SK-N-SH treated with all-trans-retinoic acid at 6 μM for 48 hours (cell line): ENCODE results near the gene DOLK.

Source experiments
- ATAC-seq: fragments of 200-7000 bp; cut with Tn5 transposase; 3 replicates; pipeline ENCODE4 v1.9.1; 2020; ENCODE audit warnings: mild to moderate bottlenecking, moderate library complexity
- BACH2 ChIP-seq: fragments of 250-450 bp; sonication (Bioruptor Pico); IDR thresholded peaks from 2 replicates; pipeline ENCODE4 v1.9.0; 2021; ENCODE audit warnings: mild to moderate bottlenecking, borderline replicate concordance
- CSDC2 ChIP-seq: fragments of 250-450 bp; sonication (Bioruptor Pico); IDR thresholded peaks from 2 replicates; pipeline ENCODE4 v1.5.0; 2020; ENCODE audit warnings: mild to moderate bottlenecking, moderate library complexity
- ESRRG ChIP-seq: fragments of 250-450 bp; sonication (Bioruptor Pico); IDR thresholded peaks from 2 replicates; pipeline ENCODE4 v1.6.1; 2021; ENCODE audit warnings: mild to moderate bottlenecking
- GLIS3 ChIP-seq: fragments of 250-450 bp; sonication (Bioruptor Pico); IDR thresholded peaks from 2 replicates; pipeline ENCODE4 v1.5.0; 2020; ENCODE audit warnings: mild to moderate bottlenecking, moderate library complexity
- OSR1 ChIP-seq: fragments of 250-450 bp; sonication (Bioruptor Pico); IDR thresholded peaks from 2 replicates; pipeline ENCODE4 v1.8.0; 2022; ENCODE audit warnings: moderate library complexity, mild to moderate bottlenecking, inconsistent platforms
- POU6F1 ChIP-seq: fragments of 250-450 bp; sonication (Bioruptor Pico); IDR thresholded peaks from 2 replicates; pipeline ENCODE4 v1.8.0; 2021; ENCODE audit warnings: low read depth, mild to moderate bottlenecking, moderate library complexity, borderline replicate concordance
- PPARA ChIP-seq: fragments of 250-450 bp; sonication (Bioruptor Pico); IDR thresholded peaks from 2 replicates; pipeline ENCODE4 v1.5.0; 2020; ENCODE audit warnings: mild to moderate bottlenecking, borderline replicate concordance
- RARB ChIP-seq: fragments of 250-450 bp; sonication (Bioruptor Pico); IDR thresholded peaks from 2 replicates; pipeline ENCODE4 v1.8.0; 2021; ENCODE audit warnings: mild to moderate bottlenecking, moderate library complexity
- SNAI2 ChIP-seq: fragments of 250-450 bp; sonication (Bioruptor Pico); IDR thresholded peaks from 2 replicates; pipeline ENCODE4 v1.5.0; 2020; ENCODE audit warnings: mild to moderate bottlenecking, moderate library complexity
- TCF4 ChIP-seq: fragments of 250-450 bp; sonication (Bioruptor Pico); IDR thresholded peaks from 2 replicates; pipeline ENCODE4 v1.8.0; 2021; ENCODE audit warnings: mild to moderate bottlenecking, moderate library complexity, borderline replicate concordance
- TOX ChIP-seq: fragments of 250-450 bp; sonication (Bioruptor Pico); IDR thresholded peaks from 2 replicates; pipeline ENCODE4 v1.8.0; 2021; ENCODE audit warnings: mild to moderate bottlenecking, moderate library complexity, borderline replicate concordance
- TSHZ2 ChIP-seq: fragments of 250-450 bp; sonication (Bioruptor Pico); IDR thresholded peaks from 2 replicates; pipeline ENCODE4 v1.5.0; 2020; ENCODE audit warnings: mild to moderate bottlenecking, moderate library complexity
- ZC3H10 ChIP-seq: fragments of 250-450 bp; sonication (Bioruptor Pico); IDR thresholded peaks from 2 replicates; pipeline ENCODE4 v1.5.1; 2021; ENCODE audit warnings: mild to moderate bottlenecking, moderate library complexity
- ZFP3 ChIP-seq: fragments of 250-450 bp; sonication (Bioruptor Pico); IDR thresholded peaks from 2 replicates; pipeline ENCODE4 v1.5.0; 2020; ENCODE audit warnings: mild to moderate bottlenecking, moderate library complexity
- ZNF565 ChIP-seq: fragments of 450-650 bp; formaldehyde crosslinking; conservative IDR thresholded peaks from 2 replicates; pipeline ENCODE4 v1.5.0; 2020; ENCODE audit warnings: low read depth, mild to moderate bottlenecking, moderate library complexity
- ZNF70 ChIP-seq: fragments of 450-650 bp; formaldehyde crosslinking; IDR thresholded peaks from 2 replicates; pipeline ENCODE4 v1.5.0; 2020; ENCODE audit warnings: mild to moderate bottlenecking, moderate library complexity
- TF ChIP-seq, protein P1 (sequence below): fragments of 250-450 bp; sonication (Bioruptor Pico); IDR thresholded peaks from 2 replicates; pipeline ENCODE4 v1.5.1; 2021; ENCODE audit warnings: mild to moderate bottlenecking, moderate library complexity
- TF ChIP-seq, protein P2 (sequence below): fragments of 250-450 bp; sonication (Bioruptor Pico); IDR thresholded peaks from 2 replicates; pipeline ENCODE4 v1.5.1; 2020; ENCODE audit warnings: low read depth, mild to moderate bottlenecking, moderate library complexity
- TF ChIP-seq, protein P3 (sequence below): fragments of 250-450 bp; sonication (Bioruptor Pico); IDR thresholded peaks from 2 replicates; pipeline ENCODE4 v1.8.0; 2020; ENCODE audit warnings: mild to moderate bottlenecking, moderate library complexity, borderline replicate concordance

The DOLK gene

GRCh38 chr9:128911529-128912035, 35.8 kb downstream of the DOLK start:
- TF ChIP-seq RARB (CRISPR knock-in tag), result no peak
- TF ChIP-seq PPARA (CRISPR knock-in tag), result no peak
- TF ChIP-seq TSHZ2 (CRISPR knock-in tag), result no peak
- TF ChIP-seq TCF4 (CRISPR knock-in tag), result no peak
- no peak for TF ChIP-seq GLIS3 (CRISPR knock-in tag)
- TF ChIP-seq, protein P1, sequence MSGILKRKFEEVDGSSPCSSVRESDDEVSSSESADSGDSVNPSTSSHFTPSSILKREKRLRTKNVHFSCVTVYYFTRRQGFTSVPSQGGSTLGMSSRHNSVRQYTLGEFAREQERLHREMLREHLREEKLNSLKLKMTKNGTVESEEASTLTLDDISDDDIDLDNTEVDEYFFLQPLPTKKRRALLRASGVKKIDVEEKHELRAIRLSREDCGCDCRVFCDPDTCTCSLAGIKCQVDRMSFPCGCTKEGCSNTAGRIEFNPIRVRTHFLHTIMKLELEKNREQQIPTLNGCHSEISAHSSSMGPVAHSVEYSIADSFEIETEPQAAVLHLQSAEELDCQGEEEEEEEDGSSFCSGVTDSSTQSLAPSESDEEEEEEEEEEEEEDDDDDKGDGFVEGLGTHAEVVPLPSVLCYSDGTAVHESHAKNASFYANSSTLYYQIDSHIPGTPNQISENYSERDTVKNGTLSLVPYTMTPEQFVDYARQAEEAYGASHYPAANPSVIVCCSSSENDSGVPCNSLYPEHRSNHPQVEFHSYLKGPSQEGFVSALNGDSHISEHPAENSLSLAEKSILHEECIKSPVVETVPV, result no peak
- TF ChIP-seq, protein P2, sequence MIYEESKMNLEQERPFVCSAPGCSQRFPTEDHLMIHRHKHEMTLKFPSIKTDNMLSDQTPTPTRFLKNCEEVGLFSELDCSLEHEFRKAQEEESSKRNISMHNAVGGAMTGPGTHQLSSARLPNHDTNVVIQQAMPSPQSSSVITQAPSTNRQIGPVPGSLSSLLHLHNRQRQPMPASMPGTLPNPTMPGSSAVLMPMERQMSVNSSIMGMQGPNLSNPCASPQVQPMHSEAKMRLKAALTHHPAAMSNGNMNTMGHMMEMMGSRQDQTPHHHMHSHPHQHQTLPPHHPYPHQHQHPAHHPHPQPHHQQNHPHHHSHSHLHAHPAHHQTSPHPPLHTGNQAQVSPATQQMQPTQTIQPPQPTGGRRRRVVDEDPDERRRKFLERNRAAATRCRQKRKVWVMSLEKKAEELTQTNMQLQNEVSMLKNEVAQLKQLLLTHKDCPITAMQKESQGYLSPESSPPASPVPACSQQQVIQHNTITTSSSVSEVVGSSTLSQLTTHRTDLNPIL (CRISPR knock-in tag), result no peak
- TF ChIP-seq ZNF70, result no peak
- TF ChIP-seq OSR1 (CRISPR knock-in tag), result no peak
- no peak for TF ChIP-seq SNAI2 (CRISPR knock-in tag)
- TF ChIP-seq ESRRG (CRISPR knock-in tag), result no peak
- no peak for TF ChIP-seq BACH2
- no peak for TF ChIP-seq POU6F1
- TF ChIP-seq ZFP3 (CRISPR knock-in tag), result no peak
- TF ChIP-seq ZC3H10 (CRISPR knock-in tag), result no peak
- TF ChIP-seq, protein P3, sequence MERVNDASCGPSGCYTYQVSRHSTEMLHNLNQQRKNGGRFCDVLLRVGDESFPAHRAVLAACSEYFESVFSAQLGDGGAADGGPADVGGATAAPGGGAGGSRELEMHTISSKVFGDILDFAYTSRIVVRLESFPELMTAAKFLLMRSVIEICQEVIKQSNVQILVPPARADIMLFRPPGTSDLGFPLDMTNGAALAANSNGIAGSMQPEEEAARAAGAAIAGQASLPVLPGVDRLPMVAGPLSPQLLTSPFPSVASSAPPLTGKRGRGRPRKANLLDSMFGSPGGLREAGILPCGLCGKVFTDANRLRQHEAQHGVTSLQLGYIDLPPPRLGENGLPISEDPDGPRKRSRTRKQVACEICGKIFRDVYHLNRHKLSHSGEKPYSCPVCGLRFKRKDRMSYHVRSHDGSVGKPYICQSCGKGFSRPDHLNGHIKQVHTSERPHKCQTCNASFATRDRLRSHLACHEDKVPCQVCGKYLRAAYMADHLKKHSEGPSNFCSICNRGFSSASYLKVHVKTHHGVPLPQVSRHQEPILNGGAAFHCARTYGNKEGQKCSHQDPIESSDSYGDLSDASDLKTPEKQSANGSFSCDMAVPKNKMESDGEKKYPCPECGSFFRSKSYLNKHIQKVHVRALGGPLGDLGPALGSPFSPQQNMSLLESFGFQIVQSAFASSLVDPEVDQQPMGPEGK (CRISPR knock-in tag), result no peak
- no peak for TF ChIP-seq TOX (CRISPR knock-in tag)
- TF ChIP-seq ZNF565 (CRISPR knock-in tag), result no peak
- no peak for TF ChIP-seq CSDC2 (CRISPR knock-in tag)
- ATAC-seq, result peak; percentile 65

GRCh38 chr9:128910906-128911305, 36.5 kb downstream of the DOLK start:
- peak; percentile 17 for ATAC-seq
- TF ChIP-seq TOX (CRISPR knock-in tag) (no peak), TSHZ2 (CRISPR knock-in tag) (no peak), GLIS3 (CRISPR knock-in tag) (no peak), POU6F1 (no peak)
- TF ChIP-seq, all 23 proteins: peak for 0
